Vagina (tissue), 2 donors: ENCODE measurements around the gene CCNJ.

Experiments
- CTCF ChIP-seq, 3 experiments: fragments of 450-650 bp in 2 of 3; fragments of 200-600 bp in 1 of 3; sonication (generic) in 1 of 3; IDR thresholded peaks; one replicate each; pipeline ENCODE4 v1.5.1; 2017 to 2019; ENCODE audit warnings: antibody characterized with exemption in 3 of 3, mild to moderate bottlenecking in 2 of 3, moderate library complexity in 2 of 3
- POLR2A ChIP-seq, 2 donors: fragments of 450-650 bp; IDR thresholded peaks; one replicate each; pipeline ENCODE4 v1.6.1; 2017; ENCODE audit warnings: antibody characterized with exemption in 2 of 2, mild to moderate bottlenecking in 2 of 2, moderate library complexity in 2 of 2
- POLR2AphosphoS5 ChIP-seq, 2 donors: sonication (generic); formaldehyde crosslinking; IDR thresholded peaks; one replicate each; pipeline ENCODE4 v1.9.0; 2017; ENCODE audit warnings: antibody characterized with exemption in 2 of 2, mild to moderate bottlenecking in 2 of 2, low read depth in 1 of 2; ENCODE audit not compliant: insufficient read depth in 1 of 2

GRCh38 chr10:96074776-96075175, 31.4 kb downstream of the CCNJ start:
- TF ChIP-seq CTCF (IDR thresholded peaks at IDR 0.05) = no peak
- TF ChIP-seq POLR2AphosphoS5 (IDR thresholded peaks at IDR 0.05; ENCODE audit: insufficient read depth in 1 of 2, low read depth in 1 of 2) = no peak
- TF ChIP-seq POLR2A (IDR thresholded peaks at IDR 0.05) = no peak
